Left renal pelvis (tissue), 4 donors: ENCODE data around the gene GRHL1. TPM values are rescaled to one million over a fixed set of nuclear protein-coding genes. Genes with fewer than 3 reads are reported as not detected.

Experiments used
- DNase-seq, 4 donors: peaks; one replicate each; pipeline ENCODE4 v3.0.0-alpha.2; 2013; ENCODE audit warnings: low read depth in 4 of 4, low spot score in 3 of 4
- polyA plus RNA-seq, 4 donors: library from polyadenylated mRNA; unstranded; fragments of 120-200 nt; gene quantifications; one replicate each; pipeline ENCODE4 v1.2.1, GENCODE V29; 2013; ENCODE audit not compliant: insufficient read length in 4 of 4

GRHL1 gene
- polyA plus RNA-seq, 4 donors: 0.86 to 8.0 (median 6.7) TPM

DNA sequence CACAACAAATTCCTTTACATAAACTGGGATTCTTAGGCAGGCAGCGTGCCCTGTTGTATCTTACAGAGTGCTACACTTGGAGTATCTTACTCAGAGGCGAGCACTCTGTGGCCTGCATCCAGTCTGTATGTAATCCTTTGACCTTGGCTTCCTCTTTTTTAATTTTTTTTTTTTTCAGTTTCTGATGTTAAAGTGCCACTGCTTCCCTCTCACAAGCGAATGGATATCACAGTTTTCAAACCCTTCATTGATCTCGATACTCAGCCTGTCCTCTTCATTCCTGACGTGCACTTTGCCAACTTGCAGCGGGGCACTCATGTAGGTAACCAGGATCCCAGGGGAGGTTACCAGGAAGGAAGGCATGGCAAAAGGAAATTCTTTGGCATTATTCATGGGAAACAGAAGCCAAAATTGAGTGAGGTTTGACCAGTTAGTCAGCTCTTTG is 40.4 kb downstream of the GRHL1 start:
- no peak for DNase-seq

- no peak for DNase-seq
Measured at GRCh38 chr2:9992427-9993187, 41.1 kb downstream of the GRHL1 start.

DNA sequence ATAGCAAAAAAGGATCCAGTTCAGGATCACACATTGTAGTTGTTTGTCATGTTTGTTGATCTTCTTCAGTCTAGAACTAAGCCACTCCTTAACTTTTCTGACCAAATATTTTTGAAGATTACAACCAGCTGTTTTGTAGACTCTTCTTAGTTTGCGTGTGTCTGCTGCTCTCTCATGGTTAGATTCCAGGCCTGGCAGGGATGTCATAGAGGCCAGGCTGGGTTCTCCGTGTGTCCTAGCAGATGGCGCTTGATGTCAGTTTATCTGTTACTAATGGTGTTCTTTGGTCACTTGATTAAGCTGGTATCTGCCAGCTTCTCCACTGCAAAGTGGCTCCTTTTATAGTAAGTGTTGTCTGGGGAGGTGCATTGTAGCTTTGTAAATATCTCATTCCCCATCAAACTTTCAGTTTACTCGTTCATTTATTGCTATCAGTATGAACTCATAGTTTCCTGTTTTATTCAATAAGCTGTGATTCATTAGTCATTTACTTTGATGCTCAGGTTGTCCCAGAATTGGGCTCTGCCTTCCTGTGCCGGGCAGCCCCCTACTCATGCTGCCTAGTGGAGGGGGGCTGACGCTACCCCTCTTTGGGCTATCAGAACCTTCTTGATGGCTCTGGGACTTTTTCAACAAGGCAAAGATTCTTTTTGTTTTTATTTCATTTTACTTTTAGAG is 42.1 kb downstream of the GRHL1 start:
- DNase-seq: no peak

DNA sequence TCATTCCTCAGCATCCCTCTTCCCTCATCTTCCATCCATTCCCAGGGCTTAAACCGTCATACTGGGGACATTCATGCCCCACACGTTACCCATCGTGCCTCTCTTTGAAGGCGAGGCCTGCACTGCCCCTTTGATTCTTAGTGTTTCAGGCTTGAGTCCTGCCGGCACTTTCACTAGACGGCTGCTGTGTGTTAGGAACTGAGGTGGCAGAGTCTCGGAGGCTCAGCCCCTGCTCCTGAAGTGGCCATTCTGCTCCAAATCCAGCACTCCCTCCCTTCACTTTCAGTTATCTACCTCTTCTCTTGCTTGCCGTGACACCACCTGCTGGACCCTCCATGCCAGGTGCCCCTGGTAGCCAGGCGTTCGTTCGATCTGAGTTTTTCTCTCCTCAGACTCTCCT is 43.0 kb downstream of the GRHL1 start:
- DNase-seq: no peak

GRCh38 chr2:9995059-9995458 is 43.6 kb downstream of the GRHL1 start:
- DNase-seq: no peak

GRCh38 chr2:9996321-9996720 is 44.8 kb downstream of the GRHL1 start:
- no peak for DNase-seq

- no peak for DNase-seq
Measured at GRCh38 chr2:9997936-9998335, 46.4 kb downstream of the GRHL1 start.

DNA sequence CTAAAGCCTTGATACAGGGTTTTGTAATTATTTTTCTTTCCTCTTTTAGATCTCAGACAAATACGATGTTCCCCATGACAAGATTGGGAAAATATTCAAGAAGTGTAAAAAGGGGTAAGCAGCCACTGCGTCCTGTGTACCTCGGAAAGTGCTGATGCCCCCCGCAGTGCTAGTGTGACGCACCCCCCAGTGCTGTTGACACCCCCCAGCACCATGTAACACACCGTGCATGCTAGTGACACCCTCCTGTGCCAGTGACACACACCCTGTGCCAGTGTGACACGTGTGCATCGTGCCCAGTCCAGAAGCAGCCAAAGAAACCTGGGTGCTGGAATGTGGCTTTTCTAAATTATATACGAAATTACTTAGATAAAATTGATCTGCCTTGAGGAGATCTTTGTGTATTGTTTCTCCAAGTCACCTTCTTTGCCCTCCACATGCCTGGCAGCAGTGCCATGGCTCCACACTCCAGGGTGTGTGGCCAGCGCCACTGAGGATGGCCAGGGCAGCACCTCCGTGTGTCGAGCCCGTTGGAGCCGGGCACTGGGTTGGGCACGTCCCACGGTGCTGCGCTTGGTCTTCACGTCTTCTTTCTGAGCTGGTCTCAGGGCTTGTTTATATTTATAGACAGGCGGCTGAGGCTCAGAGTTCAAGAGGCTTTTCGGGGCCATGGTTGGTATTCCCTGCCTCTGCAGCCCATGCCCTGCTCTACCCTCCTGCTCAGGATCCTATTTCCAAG is 47.6 kb downstream of the GRHL1 start:
- DNase-seq: no peak

DNA sequence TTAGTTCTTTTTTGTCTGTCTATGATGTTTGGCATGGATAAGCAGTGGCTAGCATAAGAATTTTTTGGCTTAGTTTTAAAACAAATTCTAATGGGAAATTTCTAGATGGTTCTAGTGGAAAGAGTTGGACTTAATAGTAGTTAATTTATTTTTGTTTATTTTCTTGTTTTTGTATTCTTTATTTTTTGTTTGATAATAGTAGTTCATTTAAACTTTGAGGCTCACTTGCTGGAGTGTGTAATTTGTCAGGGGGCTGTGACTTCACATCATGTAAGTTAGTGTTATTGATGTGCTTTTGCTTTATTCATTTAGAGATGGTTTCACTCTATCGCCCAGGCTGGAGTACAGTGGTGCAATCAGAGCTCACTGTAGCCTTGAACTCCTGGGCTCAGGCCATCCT is 48.2 kb downstream of the GRHL1 start:
- no peak for DNase-seq

DNA sequence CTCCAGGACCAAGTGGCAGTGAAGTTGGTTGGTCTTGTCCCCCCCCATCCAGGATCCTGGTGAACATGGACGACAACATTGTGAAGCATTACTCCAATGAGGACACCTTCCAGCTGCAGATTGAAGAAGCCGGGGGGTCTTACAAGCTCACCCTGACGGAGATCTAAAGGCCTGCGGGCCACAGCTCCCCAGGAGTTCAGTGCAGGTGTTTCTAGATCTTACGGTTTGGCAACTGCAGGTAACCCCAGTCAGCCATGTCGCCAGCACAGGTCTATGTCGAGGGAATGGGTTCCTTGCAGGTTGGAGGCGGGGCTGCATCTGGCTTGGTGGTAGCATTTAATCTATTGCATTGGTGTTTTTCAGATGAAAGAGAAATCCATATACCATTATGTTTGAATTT is 49.0 kb downstream of the GRHL1 start:
- DNase-seq: no peak

DNA sequence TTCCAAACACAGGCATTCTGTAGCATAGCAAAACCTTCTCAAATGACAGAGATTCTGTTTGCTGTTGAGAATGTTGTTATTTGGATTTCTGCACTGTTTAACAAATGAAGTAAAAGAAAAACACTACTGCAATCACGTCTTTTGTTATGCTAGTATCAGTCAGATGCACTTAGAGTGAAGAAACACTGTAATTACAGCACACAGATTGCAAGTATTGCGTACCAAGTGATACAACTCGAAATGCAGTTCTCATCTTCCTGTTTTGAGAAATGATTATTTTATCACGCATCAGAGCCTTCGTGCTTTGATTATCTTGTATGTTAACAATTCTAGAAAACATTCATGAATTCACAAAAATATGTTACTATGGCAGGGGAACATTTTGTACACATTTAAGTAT is 50.1 kb downstream of the GRHL1 start:
- DNase-seq: no peak

GRCh38 chr2:10002109-10002508 is 50.6 kb downstream of the GRHL1 start:
- DNase-seq: no peak

GRCh38 chr2:10002681-10003080 is 51.2 kb downstream of the GRHL1 start:
- DNase-seq: no peak

GRCh38 chr2:10003206-10004125 is 52.0 kb downstream of the GRHL1 start:
- no peak for DNase-seq

- no peak for DNase-seq
Measured at GRCh38 chr2:10004401-10004800, 52.9 kb downstream of the GRHL1 start.

DNA sequence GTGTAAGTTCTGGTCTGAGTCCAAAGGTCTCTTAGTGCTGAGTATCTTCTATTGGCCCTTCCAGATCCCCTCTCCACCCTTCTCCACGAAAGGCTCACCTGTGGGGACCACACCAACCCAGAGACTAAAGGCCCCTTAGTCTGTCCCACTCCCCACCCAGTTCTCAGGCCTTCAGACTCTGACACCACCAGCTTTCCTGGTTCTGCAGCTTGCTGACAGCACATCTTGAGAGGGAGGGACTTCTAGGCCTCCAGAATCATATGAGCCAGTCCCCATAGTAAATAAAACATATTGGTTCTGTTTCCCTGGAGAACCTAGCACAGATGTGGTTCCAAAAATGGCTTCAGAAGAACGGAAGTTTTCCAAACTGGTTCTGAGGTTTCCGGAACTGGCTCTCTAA is 53.3 kb downstream of the GRHL1 start:
- DNase-seq: no peak

GRCh38 chr2:10005461-10006235 is 54.2 kb downstream of the GRHL1 start:
- no peak for DNase-seq

DNA sequence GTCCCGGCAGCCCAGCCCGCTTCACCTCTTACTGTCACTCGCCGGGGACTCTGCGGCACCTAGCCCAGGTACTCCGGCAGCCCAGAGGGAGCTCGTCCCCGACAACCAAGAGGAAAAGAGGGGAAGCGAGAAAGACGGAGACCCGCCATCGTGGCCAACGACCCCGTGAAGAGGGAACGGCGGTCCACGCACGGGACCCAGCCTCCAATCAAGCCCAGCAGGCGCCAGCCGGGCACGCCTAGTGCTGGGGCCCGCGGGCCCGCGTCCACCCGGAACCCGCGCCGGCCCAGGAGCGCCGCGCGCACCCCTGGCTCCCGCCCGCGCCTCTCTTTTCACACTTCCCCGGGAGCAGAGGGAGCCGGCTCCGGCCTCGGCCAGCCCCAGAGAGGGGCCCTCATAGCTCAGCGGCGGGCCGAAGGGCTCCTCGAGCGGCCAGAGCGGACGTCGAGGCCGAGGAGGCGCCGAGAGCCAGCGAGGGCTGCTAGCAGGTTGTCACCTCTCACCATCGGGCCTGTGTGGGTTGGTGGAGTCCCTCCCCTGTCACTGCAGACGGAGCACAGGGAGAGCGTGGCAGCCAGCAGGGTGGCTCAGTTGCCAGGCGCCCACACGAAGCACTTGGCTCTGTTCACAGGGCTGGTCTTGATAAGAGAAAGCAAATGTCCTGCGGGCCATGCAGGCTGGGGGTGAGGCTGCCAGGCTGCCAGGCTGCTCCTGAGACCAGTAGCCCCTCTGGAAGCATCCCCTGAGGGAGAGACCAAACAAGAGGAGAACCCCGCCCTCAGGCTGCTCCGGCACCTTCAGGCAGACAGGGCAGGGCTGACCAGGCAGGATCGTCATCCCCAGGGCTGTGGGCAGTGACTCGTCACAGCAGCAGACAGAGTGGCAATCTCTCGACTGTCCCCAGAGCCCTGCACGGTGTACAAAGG is 55.0 kb downstream of the GRHL1 start:
- DNase-seq: no peak

DNA sequence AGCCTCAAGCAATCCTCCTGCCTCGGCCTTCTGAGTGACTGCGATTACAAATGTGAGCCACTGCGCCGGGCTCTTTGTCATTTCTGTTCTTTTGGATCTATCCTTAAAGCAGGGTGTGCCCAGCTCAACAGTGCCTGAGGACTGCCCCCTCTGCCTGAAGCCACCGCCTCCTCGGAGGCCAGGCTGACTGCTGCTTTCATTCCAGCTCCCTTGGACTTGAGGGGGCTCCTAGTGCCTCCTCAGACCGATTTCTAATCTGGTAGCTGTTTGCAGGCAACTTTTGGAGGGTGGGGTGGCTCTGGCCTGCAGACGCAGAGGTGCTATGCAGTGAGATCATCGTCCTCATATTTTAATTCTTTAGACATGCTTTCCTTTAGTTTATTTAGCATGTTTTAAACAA is 55.9 kb downstream of the GRHL1 start:
- no peak for DNase-seq
